DND-41 (cell line): Measurements from ENCODE around the gene HOMER1.

Experiments used
- EZH2 ChIP-seq: IDR thresholded peaks from 3 replicates; pipeline ENCODE4 v1.6.1; 2012; ENCODE audit warnings: borderline replicate concordance, low read depth, mild to moderate bottlenecking, moderate library complexity, low read length, inconsistent platforms; ENCODE audit not compliant: severe bottlenecking
- TF ChIP-seq, protein P1 (sequence below): IDR thresholded peaks from 2 replicates; pipeline ENCODE4 v1.5.1; 2012; ENCODE audit warnings: borderline replicate concordance, low read length, moderate library complexity, mild to moderate bottlenecking; ENCODE audit not compliant: poor library complexity, severe bottlenecking; ENCODE audit errors: extremely low read depth

DNA sequence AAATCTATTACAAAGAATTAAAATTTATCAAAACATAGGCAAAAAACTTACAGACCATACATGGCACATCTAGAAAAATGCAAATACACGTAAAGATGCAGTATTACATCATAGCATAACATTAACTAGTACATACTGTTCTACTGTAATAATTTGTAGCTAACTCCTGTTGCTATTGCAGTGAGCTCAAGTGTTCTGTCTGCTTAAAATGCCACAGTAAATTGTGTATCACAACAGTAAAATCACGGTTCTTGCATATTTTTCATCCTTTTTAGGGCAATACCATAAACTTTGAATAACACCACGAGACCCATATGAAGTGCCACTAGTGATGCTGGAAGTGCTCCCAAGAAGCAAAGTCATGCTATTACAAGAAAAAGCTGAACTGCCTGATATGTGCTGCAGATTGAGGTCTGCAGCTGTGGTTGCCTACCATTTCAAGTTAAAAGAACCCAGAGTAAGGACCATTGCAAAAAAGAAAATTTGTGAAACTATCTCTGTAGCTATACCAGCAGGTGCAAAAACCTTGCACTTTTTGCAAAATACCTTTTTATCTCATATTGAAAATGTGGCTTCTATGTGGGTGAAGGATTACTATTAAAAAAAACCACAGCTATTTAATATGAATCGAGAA lies 14.2 kb downstream of the HOMER1 start:
- TF ChIP-seq, protein P1, sequence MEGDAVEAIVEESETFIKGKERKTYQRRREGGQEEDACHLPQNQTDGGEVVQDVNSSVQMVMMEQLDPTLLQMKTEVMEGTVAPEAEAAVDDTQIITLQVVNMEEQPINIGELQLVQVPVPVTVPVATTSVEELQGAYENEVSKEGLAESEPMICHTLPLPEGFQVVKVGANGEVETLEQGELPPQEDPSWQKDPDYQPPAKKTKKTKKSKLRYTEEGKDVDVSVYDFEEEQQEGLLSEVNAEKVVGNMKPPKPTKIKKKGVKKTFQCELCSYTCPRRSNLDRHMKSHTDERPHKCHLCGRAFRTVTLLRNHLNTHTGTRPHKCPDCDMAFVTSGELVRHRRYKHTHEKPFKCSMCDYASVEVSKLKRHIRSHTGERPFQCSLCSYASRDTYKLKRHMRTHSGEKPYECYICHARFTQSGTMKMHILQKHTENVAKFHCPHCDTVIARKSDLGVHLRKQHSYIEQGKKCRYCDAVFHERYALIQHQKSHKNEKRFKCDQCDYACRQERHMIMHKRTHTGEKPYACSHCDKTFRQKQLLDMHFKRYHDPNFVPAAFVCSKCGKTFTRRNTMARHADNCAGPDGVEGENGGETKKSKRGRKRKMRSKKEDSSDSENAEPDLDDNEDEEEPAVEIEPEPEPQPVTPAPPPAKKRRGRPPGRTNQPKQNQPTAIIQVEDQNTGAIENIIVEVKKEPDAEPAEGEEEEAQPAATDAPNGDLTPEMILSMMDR = no peak
- no peak for TF ChIP-seq EZH2
